GM11168 (cell line): ENCODE data around the gene JAKMIP2.
"Not testable (repeated sequence)": the region's sequence is repeated elsewhere in the genome, so short reads cannot be mapped to it uniquely, and the experiment has no call there.

Source experiments
- in situ Hi-C: fragments of 300-500 bp; cut with MboI; formaldehyde crosslinking; loops from one replicate; pipeline ENCODE4 v1.12.0; 2022; ENCODE audit warnings: low sequenced_read_pairs; ENCODE audit not compliant: unreplicated experiment

Gene JAKMIP2

GRCh38 chr5:147626464-147626863 is 156.1 kb downstream of the JAKMIP2 start:
- in situ Hi-C loops, result loop anchor here (5.0 kb wide), 1 partner anchor 196 kb away; no protein-coding TSS in a partner anchor

- in situ Hi-C loops, result no loop called here
Observed at GRCh38 chr5:147621016-147621415, 161.5 kb downstream of the JAKMIP2 start.

- in situ Hi-C loops, result no loop called here
Observed at GRCh38 chr5:147619281-147619878, 163.1 kb downstream of the JAKMIP2 start.

GRCh38 chr5:147617711-147618350 is 164.7 kb downstream of the JAKMIP2 start:
- in situ Hi-C loops, result no loop called here

- in situ Hi-C loops, result no loop called here
Observed at GRCh38 chr5:147617191-147617606, 165.3 kb downstream of the JAKMIP2 start.

- in situ Hi-C loops, result no loop called here
Observed at GRCh38 chr5:147616421-147616820, 166.1 kb downstream of the JAKMIP2 start.

- in situ Hi-C loops, result no loop called here
Observed at GRCh38 chr5:147613359-147613758, 169.2 kb downstream of the JAKMIP2 start.

GRCh38 chr5:147611483-147611882 is 171.0 kb downstream of the JAKMIP2 start:
- in situ Hi-C loops, result no loop called here

GRCh38 chr5:147610798-147611197 is 171.7 kb downstream of the JAKMIP2 start:
- in situ Hi-C loops, result no loop called here

- in situ Hi-C loops, result no loop called here
Observed at GRCh38 chr5:147601652-147602051, 180.9 kb downstream of the JAKMIP2 start.

GRCh38 chr5:147591120-147591519 is 191.4 kb downstream of the JAKMIP2 start:
- in situ Hi-C loops, result no loop called here

GRCh38 chr5:147590096-147590495 is 192.4 kb downstream of the JAKMIP2 start:
- in situ Hi-C loops, result no loop called here

GRCh38 chr5:147586832-147587231 is 195.7 kb downstream of the JAKMIP2 start:
- in situ Hi-C loops, result no loop called here

- in situ Hi-C loops, result no loop called here
Observed at GRCh38 chr5:147586221-147586620, 196.3 kb downstream of the JAKMIP2 start.

- in situ Hi-C loops, result not testable (repeated sequence)
Observed at GRCh38 chr5:147582272-147582671, 200.3 kb downstream of the JAKMIP2 start.

- in situ Hi-C loops, result not testable (repeated sequence)
Observed at GRCh38 chr5:147580418-147580817, 202.1 kb downstream of the JAKMIP2 start.

- in situ Hi-C loops, result no loop called here
Observed at GRCh38 chr5:147578228-147579024, 204.1 kb downstream of the JAKMIP2 start.

- in situ Hi-C loops, result no loop called here
Observed at GRCh38 chr5:147576646-147577535, 205.6 kb downstream of the JAKMIP2 start.

- in situ Hi-C loops, result no loop called here
Observed at GRCh38 chr5:147575598-147575997, 206.9 kb downstream of the JAKMIP2 start.

- in situ Hi-C loops, result loop anchor here (25.0 kb wide), 1 partner anchor 361 kb away; no protein-coding TSS in a partner anchor
Observed at GRCh38 chr5:147573211-147573610, 209.3 kb downstream of the JAKMIP2 start.
